ENCODE results near the gene PAPPA2.

Gene PAPPA2

DNA sequence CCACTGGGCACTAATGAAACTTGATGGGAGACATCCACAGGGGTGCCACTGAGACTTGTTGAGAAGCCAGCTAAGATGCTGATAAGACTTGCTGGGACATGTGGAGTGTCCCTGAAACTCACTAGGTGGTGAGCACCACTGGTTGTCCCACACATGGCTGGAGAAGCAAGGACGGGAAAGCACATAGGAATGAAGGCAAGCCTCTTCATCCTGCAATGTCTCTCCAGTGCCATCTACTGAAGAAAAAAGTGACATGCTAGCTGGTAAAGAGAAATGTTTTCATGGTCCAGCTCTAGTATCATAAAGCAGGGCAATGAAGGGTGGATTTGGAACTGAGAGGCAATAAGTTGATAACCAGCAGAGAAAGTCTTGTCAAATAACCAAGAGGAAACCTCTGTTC, 283.0 kb downstream of the PAPPA2 start:
- TF ChIP-seq CREB1 (IDR thresholded peaks at IDR 0.05; ENCODE audit: low read depth) = no peak
- TF ChIP-seq, protein P1, sequence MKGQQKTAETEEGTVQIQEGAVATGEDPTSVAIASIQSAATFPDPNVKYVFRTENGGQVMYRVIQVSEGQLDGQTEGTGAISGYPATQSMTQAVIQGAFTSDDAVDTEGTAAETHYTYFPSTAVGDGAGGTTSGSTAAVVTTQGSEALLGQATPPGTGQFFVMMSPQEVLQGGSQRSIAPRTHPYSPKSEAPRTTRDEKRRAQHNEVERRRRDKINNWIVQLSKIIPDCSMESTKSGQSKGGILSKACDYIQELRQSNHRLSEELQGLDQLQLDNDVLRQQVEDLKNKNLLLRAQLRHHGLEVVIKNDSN (IDR thresholded peaks at IDR 0.05) = no peak
- peak; percentile 13; the same call in 1 of the 2 replicates for TF ChIP-seq RAD21 (IDR thresholded peaks at IDR 0.05; ENCODE audit: low read depth)
- no peak for TF ChIP-seq CEBPB (IDR thresholded peaks at IDR 0.05)
- no peak for TF ChIP-seq ZBTB7A (IDR thresholded peaks at IDR 0.05; ENCODE audit: low read depth)

DNA sequence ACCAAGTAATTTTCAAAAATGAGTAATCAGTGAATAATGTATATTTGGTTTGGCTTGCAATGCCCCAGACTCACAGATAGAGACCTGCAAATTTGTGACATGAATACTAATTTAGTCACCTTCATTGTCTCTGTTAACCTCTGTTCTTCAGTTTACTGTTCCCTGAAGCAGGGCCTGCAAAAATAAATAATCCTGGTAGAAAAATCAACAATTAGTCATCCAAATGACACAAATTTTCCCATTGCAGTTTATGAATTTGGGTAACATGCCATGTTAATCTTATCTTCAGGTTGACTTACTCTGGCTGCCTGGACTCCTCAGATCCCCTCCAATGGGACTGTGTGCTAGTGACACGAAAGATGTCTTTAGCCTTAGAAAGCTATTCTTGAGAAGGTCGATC, 289.5 kb downstream of the PAPPA2 start:
- TF ChIP-seq FOXM1 (IDR thresholded peaks at IDR 0.05; ENCODE audit: borderline replicate concordance, low read depth) = no peak
- no peak for TF ChIP-seq EGR1 (IDR thresholded peaks at IDR 0.05)
- TF ChIP-seq EP300 (IDR thresholded peaks at IDR 0.05; ENCODE audit: borderline replicate concordance) = no peak
- no peak for TF ChIP-seq NFIC (IDR thresholded peaks at IDR 0.05)
- TF ChIP-seq CEBPB (IDR thresholded peaks at IDR 0.05) = no peak
- TF ChIP-seq, protein P2, sequence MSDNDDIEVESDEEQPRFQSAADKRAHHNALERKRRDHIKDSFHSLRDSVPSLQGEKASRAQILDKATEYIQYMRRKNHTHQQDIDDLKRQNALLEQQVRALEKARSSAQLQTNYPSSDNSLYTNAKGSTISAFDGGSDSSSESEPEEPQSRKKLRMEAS (IDR thresholded peaks at IDR 0.05) = no peak
- TF ChIP-seq, protein P1 (IDR thresholded peaks at IDR 0.05) = no peak
- no peak for TF ChIP-seq CREB1 (IDR thresholded peaks at IDR 0.05; ENCODE audit: low read depth)
- no peak for TF ChIP-seq TAF1 (IDR thresholded peaks at IDR 0.05; ENCODE audit: low read depth)
- TF ChIP-seq TEAD4 (IDR thresholded peaks at IDR 0.05) = no peak
- TF ChIP-seq, protein P3, sequence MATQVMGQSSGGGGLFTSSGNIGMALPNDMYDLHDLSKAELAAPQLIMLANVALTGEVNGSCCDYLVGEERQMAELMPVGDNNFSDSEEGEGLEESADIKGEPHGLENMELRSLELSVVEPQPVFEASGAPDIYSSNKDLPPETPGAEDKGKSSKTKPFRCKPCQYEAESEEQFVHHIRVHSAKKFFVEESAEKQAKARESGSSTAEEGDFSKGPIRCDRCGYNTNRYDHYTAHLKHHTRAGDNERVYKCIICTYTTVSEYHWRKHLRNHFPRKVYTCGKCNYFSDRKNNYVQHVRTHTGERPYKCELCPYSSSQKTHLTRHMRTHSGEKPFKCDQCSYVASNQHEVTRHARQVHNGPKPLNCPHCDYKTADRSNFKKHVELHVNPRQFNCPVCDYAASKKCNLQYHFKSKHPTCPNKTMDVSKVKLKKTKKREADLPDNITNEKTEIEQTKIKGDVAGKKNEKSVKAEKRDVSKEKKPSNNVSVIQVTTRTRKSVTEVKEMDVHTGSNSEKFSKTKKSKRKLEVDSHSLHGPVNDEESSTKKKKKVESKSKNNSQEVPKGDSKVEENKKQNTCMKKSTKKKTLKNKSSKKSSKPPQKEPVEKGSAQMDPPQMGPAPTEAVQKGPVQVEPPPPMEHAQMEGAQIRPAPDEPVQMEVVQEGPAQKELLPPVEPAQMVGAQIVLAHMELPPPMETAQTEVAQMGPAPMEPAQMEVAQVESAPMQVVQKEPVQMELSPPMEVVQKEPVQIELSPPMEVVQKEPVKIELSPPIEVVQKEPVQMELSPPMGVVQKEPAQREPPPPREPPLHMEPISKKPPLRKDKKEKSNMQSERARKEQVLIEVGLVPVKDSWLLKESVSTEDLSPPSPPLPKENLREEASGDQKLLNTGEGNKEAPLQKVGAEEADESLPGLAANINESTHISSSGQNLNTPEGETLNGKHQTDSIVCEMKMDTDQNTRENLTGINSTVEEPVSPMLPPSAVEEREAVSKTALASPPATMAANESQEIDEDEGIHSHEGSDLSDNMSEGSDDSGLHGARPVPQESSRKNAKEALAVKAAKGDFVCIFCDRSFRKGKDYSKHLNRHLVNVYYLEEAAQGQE (IDR thresholded peaks at IDR 0.05; ENCODE audit: low read depth) = no peak
- no peak for TF ChIP-seq ZBTB7A (IDR thresholded peaks at IDR 0.05; ENCODE audit: low read depth)
- TF ChIP-seq TCF12 (IDR thresholded peaks at IDR 0.05; ENCODE audit: low read depth) = no peak
- no peak for TF ChIP-seq RAD21 (IDR thresholded peaks at IDR 0.05; ENCODE audit: low read depth)
- no peak for TF ChIP-seq YY1 (IDR thresholded peaks at IDR 0.05; ENCODE audit: low read depth)

DNA sequence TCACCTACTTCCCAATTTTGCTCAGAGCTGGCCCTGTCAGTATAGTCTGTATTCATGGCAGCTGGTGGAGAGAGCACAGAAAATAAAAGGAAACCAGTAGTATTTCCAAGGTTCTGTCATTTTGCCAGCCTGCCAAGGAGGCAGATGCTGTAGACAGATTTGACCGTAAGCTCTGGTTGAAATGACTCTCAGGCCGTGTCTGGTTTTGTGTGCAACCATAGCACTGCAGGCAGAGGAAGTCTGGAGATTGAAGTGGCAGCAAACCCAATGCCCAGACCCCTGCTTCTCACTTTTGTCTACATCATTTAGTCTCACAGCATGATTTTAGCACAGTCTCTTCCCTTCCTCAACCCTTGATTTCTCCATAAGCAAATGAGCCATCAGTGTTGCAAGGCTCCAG, 291.7 kb downstream of the PAPPA2 start:
- no peak for TF ChIP-seq TCF12 (IDR thresholded peaks at IDR 0.05; ENCODE audit: low read depth)
- TF ChIP-seq, protein P3 (IDR thresholded peaks at IDR 0.05; ENCODE audit: low read depth) = no peak
- TF ChIP-seq ZBTB7A (IDR thresholded peaks at IDR 0.05; ENCODE audit: low read depth) = no peak
- no peak for TF ChIP-seq CREB1 (IDR thresholded peaks at IDR 0.05; ENCODE audit: low read depth)
- TF ChIP-seq, protein P1 (IDR thresholded peaks at IDR 0.05) = no peak
- no peak for TF ChIP-seq TEAD4 (IDR thresholded peaks at IDR 0.05)
- no peak for TF ChIP-seq TAF1 (IDR thresholded peaks at IDR 0.05; ENCODE audit: low read depth)

DNA sequence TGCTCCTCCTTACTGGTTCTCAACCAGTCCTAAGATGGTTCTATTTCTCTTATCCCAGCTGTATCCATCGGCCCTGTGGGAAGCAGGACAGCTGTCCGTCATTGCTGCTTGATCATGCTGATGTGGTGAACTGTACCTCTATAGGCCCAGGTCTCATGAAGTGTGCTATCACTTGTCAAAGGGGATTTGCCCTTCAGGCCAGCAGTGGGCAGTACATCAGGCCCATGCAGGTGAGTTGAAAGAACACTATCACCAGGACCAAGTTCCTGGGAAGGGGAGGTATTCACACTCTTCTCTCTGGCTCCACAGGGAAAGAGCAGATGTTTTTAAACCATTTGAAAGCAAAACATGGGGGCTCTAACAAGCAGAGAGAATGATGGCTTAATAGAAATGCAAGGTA, 302.6 kb downstream of the PAPPA2 start:
- no peak for TF ChIP-seq EP300 (IDR thresholded peaks at IDR 0.05; ENCODE audit: borderline replicate concordance)
- TF ChIP-seq EGR1 (IDR thresholded peaks at IDR 0.05) = no peak
- TF ChIP-seq, protein P1 (IDR thresholded peaks at IDR 0.05) = no peak
- TF ChIP-seq TAF1 (IDR thresholded peaks at IDR 0.05; ENCODE audit: low read depth) = no peak
- no peak for TF ChIP-seq ZBTB7A (IDR thresholded peaks at IDR 0.05; ENCODE audit: low read depth)
- TF ChIP-seq RAD21 (IDR thresholded peaks at IDR 0.05; ENCODE audit: low read depth) = no peak
- no peak for TF ChIP-seq CEBPB (IDR thresholded peaks at IDR 0.05)

DNA sequence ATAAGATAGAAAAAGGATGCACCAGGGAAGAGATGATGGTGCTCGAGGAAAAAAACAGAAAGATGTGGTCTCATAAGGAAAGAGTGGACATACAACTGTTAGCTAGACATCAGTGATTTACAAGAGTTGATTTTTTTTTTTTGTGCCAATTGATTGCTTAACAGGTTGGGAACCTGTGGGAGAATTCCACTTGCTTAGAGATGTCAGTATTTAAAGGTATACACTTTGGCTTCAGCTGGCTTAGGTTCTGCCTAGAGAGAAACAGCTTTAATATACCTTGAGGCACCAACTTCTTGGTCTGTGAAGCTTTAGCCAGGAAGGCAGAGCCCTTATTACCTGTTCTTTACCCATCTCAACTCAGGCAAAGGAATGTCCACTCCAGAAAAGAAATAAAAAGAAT, 303.8 kb downstream of the PAPPA2 start:
- TF ChIP-seq EP300 (IDR thresholded peaks at IDR 0.05; ENCODE audit: borderline replicate concordance) (no peak), RAD21 (IDR thresholded peaks at IDR 0.05; ENCODE audit: low read depth) (no peak), CEBPB (IDR thresholded peaks at IDR 0.05) (no peak), EGR1 (IDR thresholded peaks at IDR 0.05) (no peak), NFIC (IDR thresholded peaks at IDR 0.05) (no peak), ZBTB7A (IDR thresholded peaks at IDR 0.05; ENCODE audit: low read depth) (no peak), CREB1 (IDR thresholded peaks at IDR 0.05; ENCODE audit: low read depth) (no peak), FOXM1 (IDR thresholded peaks at IDR 0.05; ENCODE audit: borderline replicate concordance, low read depth) (no peak)
- TF ChIP-seq, protein P3 (IDR thresholded peaks at IDR 0.05; ENCODE audit: low read depth) = no peak
- TF ChIP-seq, protein P2 (IDR thresholded peaks at IDR 0.05) = no peak
- TF ChIP-seq, protein P1 (IDR thresholded peaks at IDR 0.05) = no peak

Measured in Ishikawa (cell line).